Left forelimb (tissue), 1 donor: ENCODE data around the gene TSPAN13.

ENCODE experiments used
- DNase-seq: peaks from one replicate; pipeline ENCODE4 v3.0.0-alpha.2; 2018; ENCODE audit warnings: low spot score

The TSPAN13 gene

GRCh38 chr7:16774986-16775385 lies 21.4 kb downstream of the TSPAN13 start:
- no peak for DNase-seq

GRCh38 chr7:16776053-16776452 lies 22.5 kb downstream of the TSPAN13 start:
- no peak for DNase-seq

- no peak for DNase-seq
These were observed 24.9 kb downstream of the TSPAN13 start for GRCh38 chr7:16778476-16778875.

GRCh38 chr7:16779051-16779450 lies 25.5 kb downstream of the TSPAN13 start:
- no peak for DNase-seq

- no peak for DNase-seq
These were observed 27.0 kb downstream of the TSPAN13 start for GRCh38 chr7:16780596-16780995.

- DNase-seq: no peak
These were observed 31.8 kb downstream of the TSPAN13 start for GRCh38 chr7:16785321-16785720.

GRCh38 chr7:16785846-16786245 lies 32.3 kb downstream of the TSPAN13 start:
- no peak for DNase-seq

- DNase-seq: no peak
These were observed 32.7 kb downstream of the TSPAN13 start for GRCh38 chr7:16786257-16786656.

GRCh38 chr7:16787127-16787526 lies 33.6 kb downstream of the TSPAN13 start:
- no peak for DNase-seq

GRCh38 chr7:16791071-16791470 lies 37.5 kb downstream of the TSPAN13 start:
- DNase-seq: no peak

GRCh38 chr7:16791905-16792698 lies 38.5 kb downstream of the TSPAN13 start:
- no peak for DNase-seq

GRCh38 chr7:16794986-16795385 lies 41.4 kb downstream of the TSPAN13 start:
- DNase-seq: no peak

GRCh38 chr7:16795624-16796023 lies 42.1 kb downstream of the TSPAN13 start:
- no peak for DNase-seq

GRCh38 chr7:16801111-16801542 lies 47.6 kb downstream of the TSPAN13 start:
- no peak for DNase-seq

GRCh38 chr7:16801579-16801978 lies 48.0 kb downstream of the TSPAN13 start:
- no peak for DNase-seq

- no peak for DNase-seq
These were observed 49.6 kb downstream of the TSPAN13 start for GRCh38 chr7:16803125-16803524.

- DNase-seq: no peak
These were observed 50.5 kb downstream of the TSPAN13 start for GRCh38 chr7:16803881-16804673.

GRCh38 chr7:16804674-16805439 lies 51.3 kb downstream of the TSPAN13 start, which contains the start of gene AGR2:
TSS of gene AGR2 (minus strand) at chr7:16804999. CDS start at chr7:16801796, 3,203 bp downstream.
- DNase-seq: no peak

- no peak for DNase-seq
These were observed 51.9 kb downstream of the TSPAN13 start for GRCh38 chr7:16805441-16805840.

GRCh38 chr7:16810112-16810511 lies 56.6 kb downstream of the TSPAN13 start:
- no peak for DNase-seq

- no peak for DNase-seq
These were observed 57.0 kb downstream of the TSPAN13 start for GRCh38 chr7:16810573-16810972.

GRCh38 chr7:16811551-16811950 lies 58.0 kb downstream of the TSPAN13 start:
- no peak for DNase-seq
